GM04503 (cell line): ENCODE data around the gene DCAF12.
"Not testable (repeated sequence)": the region's sequence is repeated elsewhere in the genome, so short reads cannot be mapped to it uniquely, and the experiment has no call there.

ENCODE experiments used
- DNase-seq: peaks from one replicate; pipeline ENCODE4 v3.0.0-alpha.2; 2012; ENCODE audit warnings: low read depth

The DCAF12 gene

DNA sequence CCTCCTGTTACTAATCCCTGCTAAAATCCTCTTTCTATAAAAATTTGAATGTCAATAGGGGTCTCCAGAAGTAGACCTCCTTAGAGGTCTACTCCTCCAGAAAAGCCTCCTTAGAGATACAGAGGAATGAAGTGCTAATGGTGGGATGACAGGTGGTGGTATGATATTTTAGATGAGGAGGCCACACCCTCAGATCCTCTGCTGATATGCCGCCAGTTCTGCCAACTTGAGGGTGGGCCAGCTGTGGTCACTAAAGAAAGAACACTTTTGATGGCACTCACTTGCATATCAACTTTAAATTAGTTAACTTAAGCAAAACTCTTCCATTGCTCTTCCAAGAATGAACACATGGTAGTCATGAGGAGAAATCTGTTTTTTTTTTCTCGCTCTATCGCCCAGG, 61.0 kb downstream of the DCAF12 start:
- DNase-seq: no peak

DNA sequence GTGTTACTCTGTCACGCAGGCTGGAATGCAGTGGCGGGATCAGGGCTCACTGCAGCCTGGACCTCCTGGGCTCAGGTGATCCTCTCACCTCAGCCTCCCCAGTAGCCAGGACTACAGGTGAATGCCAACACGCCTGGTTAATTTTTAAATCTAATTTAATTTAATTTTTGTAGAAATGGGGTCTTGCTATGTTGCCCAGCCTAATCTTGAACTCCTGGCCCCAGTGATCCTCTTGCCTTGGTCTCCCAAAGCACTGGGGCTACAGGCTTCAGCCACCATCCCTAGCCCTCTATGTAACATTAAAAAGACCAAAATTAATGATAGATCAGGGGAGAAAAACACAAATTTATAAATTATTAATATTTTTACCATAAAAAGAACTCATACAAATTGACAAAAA, 66.5 kb downstream of the DCAF12 start:
- no peak for DNase-seq

DNA sequence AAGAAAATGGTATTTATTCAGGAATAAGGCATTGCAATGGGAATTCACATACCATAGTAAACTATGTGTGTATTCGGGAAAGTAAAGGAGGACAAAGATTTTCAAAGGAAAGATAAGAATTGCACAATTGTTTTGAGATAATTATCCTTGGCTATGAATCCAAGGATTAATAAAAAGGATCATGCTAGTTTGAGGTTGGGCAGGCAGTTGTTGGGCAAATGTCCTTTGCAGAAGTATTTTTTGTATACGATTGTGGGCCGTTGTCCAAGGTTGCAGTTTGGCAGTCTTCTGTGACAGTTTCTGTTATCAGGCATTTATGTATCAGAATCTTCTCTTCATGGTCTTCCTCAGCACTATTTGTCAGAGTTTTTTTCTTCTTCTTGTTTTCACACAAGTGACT, 67.2 kb downstream of the DCAF12 start:
- no peak for DNase-seq

DNA sequence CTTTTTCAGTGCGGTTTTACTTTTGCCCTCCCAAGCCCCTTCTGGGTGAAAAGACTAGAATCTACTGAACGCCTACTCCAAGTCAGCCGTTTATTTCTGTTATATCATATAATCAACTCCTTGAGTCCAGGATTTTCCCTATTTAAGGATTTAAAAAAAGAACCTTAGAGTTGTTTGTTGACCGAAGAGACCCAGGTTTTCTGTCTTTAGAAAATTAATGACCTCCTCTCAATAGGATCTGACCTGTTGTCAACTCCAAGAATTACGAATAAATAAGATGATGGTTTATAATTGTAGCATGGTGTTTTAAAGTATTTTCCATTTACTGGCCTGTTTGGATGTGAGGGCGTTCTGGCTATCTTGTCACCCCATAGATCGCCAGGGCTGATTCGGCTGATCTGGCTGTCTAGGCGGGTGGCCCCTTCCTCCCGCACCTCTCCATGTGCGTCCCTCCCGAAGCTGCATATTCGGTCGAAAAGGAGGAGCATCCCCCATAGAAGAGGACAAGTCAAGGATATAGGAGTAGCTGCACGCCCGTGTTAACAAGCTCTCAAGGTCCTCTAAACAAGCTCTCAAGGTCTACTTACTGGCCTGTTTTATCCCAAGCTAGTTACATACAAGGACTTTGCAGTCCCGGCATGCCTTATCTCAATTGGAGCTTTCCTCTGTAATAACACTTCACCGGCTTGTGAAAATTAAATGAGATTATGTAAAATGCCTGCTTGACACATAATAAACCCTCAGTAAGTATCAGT, 76.7 kb downstream of the DCAF12 start:
- DNase-seq: no peak

DNA sequence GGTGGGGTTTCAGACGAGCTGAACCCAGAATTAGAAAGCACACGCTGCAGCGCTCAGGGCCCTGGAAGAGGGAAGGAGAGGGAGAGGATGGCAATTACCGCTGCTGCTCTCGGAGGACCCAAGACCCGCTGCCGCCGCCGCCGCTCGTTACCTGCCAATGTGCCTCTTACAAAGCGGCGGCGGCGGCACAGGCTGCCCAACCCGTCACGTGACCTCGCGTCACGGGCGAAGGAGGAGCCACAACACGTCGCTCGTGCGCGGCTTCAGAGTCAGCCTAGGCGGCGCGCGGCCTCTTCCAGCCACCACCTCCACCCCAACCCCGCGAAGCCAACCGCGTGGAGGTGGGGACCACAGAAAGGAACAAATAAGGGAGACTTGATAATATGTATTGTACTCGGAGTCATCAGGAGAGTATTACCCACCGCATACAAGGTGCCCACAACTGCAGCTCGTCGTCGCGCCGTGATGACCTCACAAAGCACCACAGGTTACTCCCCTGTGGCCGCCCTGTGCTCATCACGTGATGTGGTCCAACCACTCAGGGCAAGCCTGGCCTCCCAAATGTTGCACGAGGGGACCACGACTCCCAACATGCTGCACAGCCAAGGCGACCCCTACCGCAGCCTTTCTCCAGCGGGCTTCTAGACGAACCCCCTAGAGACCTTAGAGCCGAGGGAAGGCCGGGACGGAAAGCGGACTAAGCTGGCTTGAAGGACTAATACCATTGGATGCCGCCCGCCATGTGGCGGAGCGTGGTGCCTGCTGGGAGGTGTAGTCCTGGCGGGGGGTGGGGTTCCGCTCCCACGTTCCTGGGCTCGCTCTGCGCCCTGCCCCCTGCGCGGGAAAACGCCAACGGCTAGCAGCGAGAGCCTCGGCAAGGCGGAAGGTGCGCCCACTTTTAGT, 77.5 kb downstream of the DCAF12 start, which contains the start of gene UBAP2:
UBAP2 (minus strand) TSS at position 161 of the 903 bp plus-strand sequence. CDS start 31,739 bp downstream, outside the sequence.
- peak; percentile 90 for DNase-seq

DNA sequence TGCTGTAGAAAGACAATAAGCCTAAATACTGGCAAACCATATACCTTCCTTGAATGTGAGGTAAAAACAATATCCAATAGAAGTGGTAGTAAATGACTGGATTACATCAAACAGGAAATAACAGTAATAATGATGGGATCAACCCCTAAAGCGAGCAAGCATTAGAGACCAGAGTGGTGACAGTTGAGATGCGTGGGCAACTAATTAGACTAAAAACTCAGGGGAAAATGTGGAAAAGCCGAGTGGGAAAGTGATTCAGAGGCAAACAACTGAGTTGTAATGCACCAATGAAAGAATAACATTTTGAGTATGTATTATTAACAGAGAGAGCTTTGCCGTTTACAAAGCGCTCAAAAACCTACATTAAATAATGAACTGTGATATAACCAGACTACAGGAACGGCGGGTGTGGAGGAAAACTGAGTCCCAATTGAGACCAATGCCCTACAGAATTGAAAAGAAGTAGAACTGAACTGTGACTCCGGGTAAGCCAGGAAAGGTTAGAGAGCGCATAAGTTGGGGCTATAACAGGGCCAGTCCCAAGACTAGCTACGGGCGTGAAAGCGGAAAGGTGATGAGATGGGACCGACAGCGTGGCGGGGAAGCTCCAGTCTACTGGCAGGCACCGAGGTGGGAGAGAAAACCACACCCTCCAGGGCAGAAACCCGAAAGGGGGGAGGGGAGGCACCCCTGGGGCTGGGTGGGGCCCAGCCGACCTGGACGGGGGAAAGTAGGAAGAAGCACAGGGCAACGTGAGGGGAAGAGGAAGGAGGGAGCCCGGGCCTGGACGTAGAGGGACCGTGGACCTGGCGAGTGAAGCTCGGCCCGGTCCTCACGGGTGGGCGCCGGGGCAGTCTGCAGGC, 78.4 kb downstream of the DCAF12 start:
- DNase-seq: no peak

DNA sequence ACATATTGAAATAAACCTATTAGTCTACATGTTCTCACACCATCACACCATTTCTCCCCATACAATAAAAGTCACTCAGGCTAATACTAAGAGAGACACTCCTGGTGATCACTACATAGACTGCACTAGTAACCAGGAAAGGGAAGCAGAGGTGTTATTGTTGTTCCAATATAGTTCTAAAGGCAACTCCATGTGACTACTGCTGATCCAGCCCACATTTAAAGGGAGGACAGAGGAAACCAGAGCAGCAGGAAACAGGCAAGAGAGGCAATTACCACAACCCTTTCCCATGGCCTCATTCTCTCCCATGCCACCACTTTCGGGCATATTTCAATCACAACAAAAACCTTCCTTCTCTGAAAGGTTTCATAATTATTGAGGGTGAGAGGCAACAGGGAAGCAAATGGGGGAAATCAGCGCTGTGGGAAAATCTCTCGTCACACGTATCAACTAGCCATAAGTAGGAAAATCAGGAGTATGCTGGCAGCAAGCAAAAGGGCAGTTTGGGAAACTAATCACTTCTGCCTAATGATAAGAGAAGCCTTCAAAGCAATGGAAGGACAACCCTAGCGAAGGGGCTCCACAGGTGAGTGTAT, 79.6 kb downstream of the DCAF12 start:
- no peak for DNase-seq

DNA sequence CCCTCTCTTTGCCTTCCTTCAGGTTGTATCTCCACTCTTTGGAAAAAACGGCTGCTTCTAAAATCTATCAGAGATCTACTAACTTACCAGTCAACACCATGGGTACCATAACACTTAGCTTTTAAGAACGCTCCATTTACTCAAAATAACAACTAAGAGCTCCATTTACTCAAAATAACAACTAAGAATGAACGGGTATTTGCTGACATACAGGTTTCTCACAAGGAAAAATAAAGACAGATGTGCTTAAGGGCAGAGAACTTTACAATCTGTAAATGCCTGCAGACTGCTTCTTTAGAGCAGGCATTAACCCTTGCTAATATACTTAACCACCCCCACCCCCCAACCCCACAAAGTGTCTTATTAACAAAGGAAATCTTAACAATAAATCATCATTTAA, 80.6 kb downstream of the DCAF12 start:
- DNase-seq: no peak

DNA sequence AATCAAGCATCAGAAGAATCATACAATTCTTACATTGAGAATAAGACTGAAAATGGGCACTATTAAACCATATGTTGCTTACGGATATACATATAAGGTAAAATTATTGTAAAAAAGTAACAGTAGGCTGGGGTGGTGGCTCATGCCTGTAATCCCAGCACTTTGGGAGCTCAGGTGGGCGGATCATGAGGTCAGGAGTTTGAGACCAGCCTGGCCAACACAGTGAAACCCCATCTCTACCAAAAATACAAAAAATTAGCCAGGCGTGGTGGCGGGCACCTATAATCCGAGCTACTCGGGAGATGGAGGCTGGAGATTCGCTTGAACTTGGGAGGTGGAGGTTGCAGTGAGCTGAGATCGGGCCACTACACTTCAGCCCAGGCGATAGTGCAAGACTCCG, 84.4 kb downstream of the DCAF12 start:
- DNase-seq: not testable (repeated sequence)

DNA sequence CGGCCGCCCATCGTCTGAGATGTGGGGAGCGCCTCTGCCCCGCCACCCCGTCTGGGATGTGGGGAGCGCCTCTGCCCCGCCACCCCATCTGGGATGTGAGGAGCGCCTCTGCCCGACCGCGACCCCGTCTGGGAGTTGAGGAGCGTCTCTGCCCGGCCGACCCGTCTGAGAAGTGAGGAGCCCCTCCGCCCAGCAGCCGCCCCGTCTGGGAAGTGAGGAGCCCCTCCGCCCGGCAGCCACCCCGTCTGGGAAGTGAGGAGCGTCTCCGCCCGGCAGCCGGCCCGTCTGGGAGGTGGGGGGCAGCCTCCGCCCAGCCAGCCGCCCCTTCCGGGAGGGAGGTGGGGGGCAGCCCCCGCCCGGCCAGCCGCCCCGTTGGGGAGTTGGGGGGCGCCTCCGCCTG, 87.6 kb downstream of the DCAF12 start:
- DNase-seq: not testable (repeated sequence)

DNA sequence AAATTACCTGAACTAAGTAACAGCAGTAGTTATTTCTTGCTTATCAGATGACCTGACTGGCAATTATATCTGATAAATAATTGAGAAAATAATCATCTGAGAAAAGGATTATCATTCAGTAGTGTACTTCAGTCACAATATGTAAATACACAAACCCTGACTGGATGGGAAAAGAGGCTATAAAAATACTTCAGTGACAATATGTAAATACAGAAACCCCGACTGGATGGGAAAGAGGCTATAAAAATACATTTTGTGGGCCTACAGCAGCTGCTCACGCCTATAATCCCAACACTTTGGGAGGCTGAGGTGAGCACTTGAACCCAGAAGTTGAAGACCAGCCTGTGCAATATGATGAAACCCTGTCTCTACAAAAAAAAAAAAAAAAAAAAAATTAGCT, 88.9 kb downstream of the DCAF12 start:
- DNase-seq: no peak

DNA sequence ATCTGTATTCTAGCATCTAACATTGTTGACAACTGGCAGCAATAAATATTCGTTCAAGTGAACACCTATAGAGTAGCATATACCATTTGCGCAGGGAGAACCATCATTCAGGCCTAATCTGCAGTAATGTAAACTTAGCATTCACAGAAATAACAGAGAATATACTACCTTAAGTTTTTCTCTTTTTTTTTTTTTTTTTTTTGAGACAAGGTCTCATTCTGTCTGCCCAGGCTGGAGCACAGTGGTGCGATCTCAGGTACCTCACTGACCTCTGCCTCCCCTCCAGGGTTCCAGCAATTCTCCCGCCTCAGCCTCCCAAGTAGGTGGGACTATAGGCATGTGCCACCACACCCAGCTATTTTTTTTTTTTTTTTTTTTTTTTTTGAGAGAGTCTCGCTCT, 89.9 kb downstream of the DCAF12 start:
- DNase-seq: no peak
